Measurements from ENCODE around the gene MUCL3.
"Not testable (repeated sequence)": the region's sequence is repeated elsewhere in the genome, so short reads cannot be mapped to it uniquely, and the experiment has no call there.

MUCL3 gene

GRCh38 chr6:30940361-30940986 lies at the start of gene MUCL3:
MUCL3 (plus strand) TSS chr6:30940973; CDS start chr6:30941000, 27 bp downstream.
- no peak for DNase-seq

GRCh38 chr6:30891450-30891723 lies 49.4 kb upstream of the MUCL3 start:
- no peak for DNase-seq

- DNase-seq, result no peak
Measured at GRCh38 chr6:30891816-30892538, 48.8 kb upstream of the MUCL3 start.

- DNase-seq, result no peak
Measured at GRCh38 chr6:30893001-30893591, 47.7 kb upstream of the MUCL3 start.

- DNase-seq, result no peak
Measured at GRCh38 chr6:30893666-30894065, 47.1 kb upstream of the MUCL3 start.

GRCh38 chr6:30894381-30894780 lies 46.4 kb upstream of the MUCL3 start:
- no peak for DNase-seq

GRCh38 chr6:30894935-30895334 lies 45.8 kb upstream of the MUCL3 start:
- no peak for DNase-seq

- no peak for DNase-seq
Measured at GRCh38 chr6:30895343-30895742, 45.4 kb upstream of the MUCL3 start.

- DNase-seq, result no peak
Measured at GRCh38 chr6:30896541-30896940, 44.2 kb upstream of the MUCL3 start.

- no peak for DNase-seq
Measured at GRCh38 chr6:30897882-30898281, 42.9 kb upstream of the MUCL3 start.

- no peak for DNase-seq
Measured at GRCh38 chr6:30898750-30899360, 41.9 kb upstream of the MUCL3 start.

GRCh38 chr6:30900863-30901417 lies 39.8 kb upstream of the MUCL3 start:
- no peak for DNase-seq

GRCh38 chr6:30901436-30901835 lies 39.3 kb upstream of the MUCL3 start:
- DNase-seq, result no peak

- not testable (repeated sequence) for DNase-seq
Measured at GRCh38 chr6:30902196-30902595, 38.6 kb upstream of the MUCL3 start.

GRCh38 chr6:30902709-30903108 lies 38.1 kb upstream of the MUCL3 start:
- no peak for DNase-seq

- no peak for DNase-seq
Measured at GRCh38 chr6:30903236-30903635, 37.5 kb upstream of the MUCL3 start.

- not testable (repeated sequence) for DNase-seq
Measured at GRCh38 chr6:30907290-30907757, 33.4 kb upstream of the MUCL3 start.

- peak; percentile 99 for DNase-seq
Measured at GRCh38 chr6:30907758-30908591, 32.8 kb upstream of the MUCL3 start, which contains the start of gene GTF2H4. GTF2H4 (plus strand) TSS chr6:30908207.

- no peak for DNase-seq
Measured at GRCh38 chr6:30908700-30909099, 32.1 kb upstream of the MUCL3 start.

- DNase-seq, result not testable (repeated sequence)
Measured at GRCh38 chr6:30910473-30910872, 30.3 kb upstream of the MUCL3 start.

- no peak for DNase-seq
Measured at GRCh38 chr6:30912746-30913520, 27.8 kb upstream of the MUCL3 start.

- DNase-seq, result no peak
Measured at GRCh38 chr6:30913721-30914075, 27.1 kb upstream of the MUCL3 start.

Measured in islet precursor cell (in vitro differentiated cells).